ENCODE measurements around the gene SIGMAR1.
A peak's percentile ranks its signal among the peaks of the same experiment; 100 is the strongest.

The SIGMAR1 gene

GRCh38 chr9:34628656-34629490, 8.7 kb downstream of the SIGMAR1 start, which contains the start of gene ARID3C:
Gene ARID3C (minus strand): TSS chr9:34629066. CDS start chr9:34628014, 1,052 bp downstream.
- DNase-seq (ENCODE audit: low read depth), result peak; percentile 68
- H3K27me3 ChIP-seq (replicated peaks; ENCODE audit: control insufficient read depth, insufficient read depth, low read length), result peaks cover 63% of the 10 kb centered on the region
- H3K36me3 ChIP-seq (ENCODE audit: control insufficient read depth, insufficient read depth, low read length, severe bottlenecking), result no peaks in the 10 kb centered on the region
- peaks cover 15% of the 10 kb centered on the region for H3K4me1 ChIP-seq (ENCODE audit: control insufficient read depth, insufficient read depth, low read length)
- H3K4me3 ChIP-seq (ENCODE audit: low read length), result peak within 1 kb of the TSS; percentile 70
- no peak within 1 kb of the TSS for H3K9ac ChIP-seq (ENCODE audit: low read length)
- H3K9me3 ChIP-seq (ENCODE audit: control insufficient read depth, low read length), result no peaks in the 10 kb centered on the region

DNA sequence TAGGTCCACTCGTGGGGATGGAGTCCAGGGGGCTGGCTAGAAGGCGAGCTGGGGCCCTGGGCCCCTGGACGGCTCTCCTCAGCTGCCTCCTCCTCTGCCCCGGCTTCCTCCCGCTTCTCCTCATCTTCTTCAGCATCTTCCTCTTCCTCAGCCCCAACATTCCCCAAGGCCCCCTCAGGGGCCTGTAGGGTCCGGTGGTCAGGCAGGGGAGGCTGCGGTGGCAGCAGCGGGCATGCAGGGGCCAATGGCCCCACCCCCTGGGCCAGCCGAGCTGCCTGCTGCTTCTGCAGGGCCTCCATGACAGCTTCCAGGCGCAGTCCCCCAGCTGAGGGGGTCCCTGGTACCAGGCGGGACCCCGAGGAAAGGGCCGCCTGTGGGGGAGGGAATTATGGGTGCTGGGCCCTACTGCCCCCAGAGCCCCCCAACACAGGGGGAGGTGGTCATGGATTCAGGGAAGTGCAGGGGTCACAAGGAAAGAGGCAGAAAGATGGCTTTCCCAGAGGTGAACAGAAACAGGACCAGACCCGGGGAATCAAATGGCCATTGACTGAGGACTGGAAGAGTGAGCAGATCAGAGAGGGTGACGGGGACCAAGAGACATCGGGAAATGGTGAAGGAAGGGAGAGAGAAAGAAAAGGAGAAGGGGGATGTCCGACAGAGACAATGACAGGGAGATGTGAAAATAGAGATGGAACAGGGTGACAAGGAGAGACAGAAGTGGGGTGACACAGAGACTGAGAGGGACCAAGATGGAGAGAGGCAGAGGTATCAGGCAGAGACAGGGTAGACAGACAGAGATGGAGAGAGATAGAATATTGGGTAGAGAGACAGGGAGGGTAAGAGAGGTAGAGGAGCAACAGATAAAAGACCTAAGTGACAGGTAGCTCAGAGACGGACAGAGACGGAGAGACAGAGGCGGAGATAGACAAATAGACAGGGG, 9.6 kb downstream of the SIGMAR1 start:
- H3K4me3 ChIP-seq (ENCODE audit: low read length), result peak overlapping the region; percentile 70
- no peaks in the 10 kb centered on the region for H3K36me3 ChIP-seq (ENCODE audit: control insufficient read depth, insufficient read depth, low read length, severe bottlenecking)
- H3K4me1 ChIP-seq (ENCODE audit: control insufficient read depth, insufficient read depth, low read length), result peaks cover 8% of the 10 kb centered on the region
- DNase-seq (ENCODE audit: low read depth), result no peak
- no peak overlapping the region for H3K9ac ChIP-seq (ENCODE audit: low read length)
- H3K27me3 ChIP-seq (replicated peaks; ENCODE audit: control insufficient read depth, insufficient read depth, low read length), result peaks cover 70% of the 10 kb centered on the region
- H3K9me3 ChIP-seq (ENCODE audit: control insufficient read depth, low read length), result no peaks in the 10 kb centered on the region

GRCh38 chr9:34625186-34625486, 12.5 kb downstream of the SIGMAR1 start:
- H3K9ac ChIP-seq (ENCODE audit: low read length), result no peak overlapping the region
- no peak overlapping the region for H3K4me3 ChIP-seq (ENCODE audit: low read length)

GRCh38 chr9:34624475-34625185, 13.0 kb downstream of the SIGMAR1 start:
- Histone ChIP-seq H3K9ac (ENCODE audit: low read length) (no peak overlapping the region), H3K4me1 (ENCODE audit: control insufficient read depth, insufficient read depth, low read length) (peaks cover 10% of the 10 kb centered on the region), H3K36me3 (ENCODE audit: control insufficient read depth, insufficient read depth, low read length, severe bottlenecking) (no peaks in the 10 kb centered on the region), H3K4me3 (ENCODE audit: low read length) (no peak overlapping the region), H3K9me3 (ENCODE audit: control insufficient read depth, low read length) (no peaks in the 10 kb centered on the region), H3K27me3 (replicated peaks; ENCODE audit: control insufficient read depth, insufficient read depth, low read length) (peaks cover 67% of the 10 kb centered on the region)
- DNase-seq (ENCODE audit: low read depth), result no peak

More at GRCh38 chr9:34625186-34625486, 12.5 kb downstream of the SIGMAR1 start:
- Histone ChIP-seq H3K4me1 (ENCODE audit: control insufficient read depth, insufficient read depth, low read length) (peaks cover 8% of the 10 kb centered on the region), H3K36me3 (ENCODE audit: control insufficient read depth, insufficient read depth, low read length, severe bottlenecking) (no peaks in the 10 kb centered on the region), H3K9me3 (ENCODE audit: control insufficient read depth, low read length) (no peaks in the 10 kb centered on the region), H3K27me3 (replicated peaks; ENCODE audit: control insufficient read depth, insufficient read depth, low read length) (peaks cover 71% of the 10 kb centered on the region)
- DNase-seq (ENCODE audit: low read depth), result no peak

- H3K9ac ChIP-seq (ENCODE audit: low read length), result no peak overlapping the region
- no peak for DNase-seq (ENCODE audit: low read depth)
- no peak overlapping the region for H3K4me3 ChIP-seq (ENCODE audit: low read length)
- H3K36me3 ChIP-seq (ENCODE audit: control insufficient read depth, insufficient read depth, low read length, severe bottlenecking), result no peaks in the 10 kb centered on the region
- no peaks in the 10 kb centered on the region for H3K9me3 ChIP-seq (ENCODE audit: control insufficient read depth, low read length)
- peaks cover 12% of the 10 kb centered on the region for H3K4me1 ChIP-seq (ENCODE audit: control insufficient read depth, insufficient read depth, low read length)
- H3K27me3 ChIP-seq (replicated peaks; ENCODE audit: control insufficient read depth, insufficient read depth, low read length), result peaks cover 59% of the 10 kb centered on the region
These were observed 14.0 kb downstream of the SIGMAR1 start for GRCh38 chr9:34623374-34624235.

GRCh38 chr9:34620061-34620994, 17.3 kb downstream of the SIGMAR1 start, which contains the start of gene DCTN3:
Gene DCTN3 (minus strand): TSS chr9:34620495. CDS start chr9:34620464, 31 bp downstream.
- H3K4me3 ChIP-seq (ENCODE audit: low read length), result peak within 1 kb of the TSS; percentile 93
- no peaks in the 10 kb centered on the region for H3K9me3 ChIP-seq (ENCODE audit: control insufficient read depth, low read length)
- peaks cover 9% of the 10 kb centered on the region for H3K4me1 ChIP-seq (ENCODE audit: control insufficient read depth, insufficient read depth, low read length)
- peaks cover 28% of the 10 kb centered on the region for H3K27me3 ChIP-seq (replicated peaks; ENCODE audit: control insufficient read depth, insufficient read depth, low read length)
- peak within 1 kb of the TSS; percentile 91 for H3K9ac ChIP-seq (ENCODE audit: low read length)
- DNase-seq (ENCODE audit: low read depth), result peak; percentile 99
- H3K36me3 ChIP-seq (ENCODE audit: control insufficient read depth, insufficient read depth, low read length, severe bottlenecking), result peaks cover 28% of the 10 kb centered on the region

DNA sequence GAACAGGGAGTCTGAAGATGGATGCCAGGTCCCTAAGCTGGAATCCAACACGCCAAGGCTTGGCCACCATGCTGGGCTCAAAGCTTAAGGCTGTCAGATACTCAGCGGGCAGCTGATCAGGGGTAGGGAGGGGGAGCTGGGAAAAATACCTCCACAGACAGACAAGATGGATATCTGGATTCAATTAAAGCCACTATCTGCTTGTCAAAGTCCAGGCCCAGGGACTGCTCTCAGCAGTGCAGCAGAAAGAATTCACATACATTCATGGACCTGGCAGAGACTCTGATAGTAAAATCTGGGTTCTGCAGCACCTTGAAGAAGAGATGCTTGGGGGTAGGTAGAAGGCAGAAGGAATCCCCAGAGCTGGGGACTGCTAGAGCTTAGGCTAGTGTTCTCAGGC, 22.5 kb downstream of the SIGMAR1 start:
- Histone ChIP-seq H3K9me3 (ENCODE audit: control insufficient read depth, low read length) (no peaks in the 10 kb centered on the region), H3K9ac (ENCODE audit: low read length) (no peak overlapping the region), H3K4me3 (ENCODE audit: low read length) (no peak overlapping the region), H3K36me3 (ENCODE audit: control insufficient read depth, insufficient read depth, low read length, severe bottlenecking) (peaks cover 46% of the 10 kb centered on the region), H3K4me1 (ENCODE audit: control insufficient read depth, insufficient read depth, low read length) (peaks cover 30% of the 10 kb centered on the region), H3K27me3 (replicated peaks; ENCODE audit: control insufficient read depth, insufficient read depth, low read length) (no peaks in the 10 kb centered on the region)
- no peak for DNase-seq (ENCODE audit: low read depth)

DNA sequence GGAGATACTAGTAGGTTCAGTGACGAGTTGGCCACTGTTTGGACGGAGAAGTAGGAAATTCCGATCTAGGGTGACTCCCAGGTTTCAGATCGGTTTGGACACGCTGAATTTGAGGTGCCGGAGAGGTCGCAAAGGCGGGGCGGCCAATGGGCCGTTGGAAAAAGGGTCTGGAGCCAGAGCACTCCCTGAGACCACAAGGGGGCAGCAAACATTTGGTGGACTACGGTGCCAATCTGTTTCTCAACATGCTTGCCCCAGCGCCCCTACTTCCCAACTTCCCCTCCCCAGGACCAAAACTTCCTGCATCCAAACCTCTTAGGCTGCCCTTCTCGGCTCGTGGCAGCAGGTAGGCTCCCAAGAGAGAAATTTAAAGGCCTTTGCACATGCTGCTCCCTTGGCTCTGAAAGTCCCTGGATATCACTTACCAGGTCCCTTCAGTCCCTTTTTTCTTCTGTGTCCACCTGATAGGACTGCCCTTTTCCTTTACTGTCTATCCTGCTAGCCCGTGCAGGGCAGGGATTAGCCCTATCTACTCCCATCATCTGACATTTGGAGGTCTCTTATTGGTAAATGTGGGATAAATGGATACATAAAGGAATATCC, 24.7 kb downstream of the SIGMAR1 start:
- Histone ChIP-seq H3K4me1 (ENCODE audit: control insufficient read depth, insufficient read depth, low read length) (peaks cover 21% of the 10 kb centered on the region), H3K36me3 (ENCODE audit: control insufficient read depth, insufficient read depth, low read length, severe bottlenecking) (peaks cover 41% of the 10 kb centered on the region), H3K9ac (ENCODE audit: low read length) (peak overlapping the region; percentile 99), H3K4me3 (ENCODE audit: low read length) (peak overlapping the region; percentile 97), H3K27me3 (replicated peaks; ENCODE audit: control insufficient read depth, insufficient read depth, low read length) (no peaks in the 10 kb centered on the region), H3K9me3 (ENCODE audit: control insufficient read depth, low read length) (no peaks in the 10 kb centered on the region)
- peak; percentile 97 for DNase-seq (ENCODE audit: low read depth)

All from adipocyte (in vitro differentiated cells).